Fibroblast of lung (primary cell): ENCODE data around the gene ID2.

Experiments used
- CTCF ChIP-seq, 2 donors: IDR thresholded peaks in 1 of 2; conservative IDR thresholded peaks in 1 of 2; 1 replicate in 1 of 2; 2 replicates in 1 of 2; pipeline ENCODE4 v1.5.1; 2011 to 2012; ENCODE audit warnings: low read length in 2 of 2, control low read depth in 1 of 2, inconsistent platforms in 1 of 2, low read depth in 1 of 2, mild to moderate bottlenecking in 1 of 2
- EZH2 ChIP-seq: IDR thresholded peaks from 2 replicates; pipeline ENCODE4 v1.5.1; 2012; ENCODE audit warnings: low read length, control low read depth, mild to moderate bottlenecking; ENCODE audit errors: missing control alignments

DNA sequence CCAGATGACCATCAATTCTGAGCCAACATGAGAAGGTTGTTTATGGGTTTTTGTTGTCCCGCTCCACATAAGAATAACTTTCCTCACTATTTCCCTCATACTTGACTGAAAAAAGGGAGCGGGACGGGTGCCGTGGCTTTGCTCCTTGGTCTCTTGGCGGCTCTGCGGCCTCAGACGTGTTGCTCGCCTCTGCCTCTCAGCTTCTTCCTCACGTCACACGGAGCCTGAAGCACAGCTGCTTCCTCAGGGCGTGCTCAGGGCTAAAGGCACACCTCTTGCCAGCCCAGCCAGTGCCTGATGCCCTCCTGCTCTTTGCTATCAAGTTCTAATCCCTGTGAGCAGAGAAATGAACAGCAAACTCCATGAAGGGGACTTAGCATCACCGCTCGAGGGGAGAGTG is 17.9 kb upstream of the ID2 start:
- TF ChIP-seq CTCF (conservative IDR thresholded peaks at IDR 0.05 in 1 of 2, IDR thresholded peaks at IDR 0.05 in 1 of 2; ENCODE audit: low read depth in 1 of 2, low read length in 2 of 2), result no peak
- TF ChIP-seq EZH2, result no peak
